Measurements from ENCODE around the gene CALML6.

DNA sequence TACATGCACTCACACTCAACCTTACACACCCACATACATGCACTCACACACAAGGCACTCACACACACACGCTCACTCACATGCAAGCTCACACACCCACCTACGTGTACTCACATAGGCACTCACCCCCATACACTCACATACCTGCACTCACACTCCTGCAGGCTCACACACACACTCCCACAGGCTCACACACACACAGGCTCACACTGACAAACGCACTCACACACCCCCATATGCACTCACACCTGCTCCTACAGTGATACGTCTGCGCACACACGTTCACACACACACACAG lies 23.2 kb downstream of the CALML6 start:
- TF ChIP-seq, protein P1, sequence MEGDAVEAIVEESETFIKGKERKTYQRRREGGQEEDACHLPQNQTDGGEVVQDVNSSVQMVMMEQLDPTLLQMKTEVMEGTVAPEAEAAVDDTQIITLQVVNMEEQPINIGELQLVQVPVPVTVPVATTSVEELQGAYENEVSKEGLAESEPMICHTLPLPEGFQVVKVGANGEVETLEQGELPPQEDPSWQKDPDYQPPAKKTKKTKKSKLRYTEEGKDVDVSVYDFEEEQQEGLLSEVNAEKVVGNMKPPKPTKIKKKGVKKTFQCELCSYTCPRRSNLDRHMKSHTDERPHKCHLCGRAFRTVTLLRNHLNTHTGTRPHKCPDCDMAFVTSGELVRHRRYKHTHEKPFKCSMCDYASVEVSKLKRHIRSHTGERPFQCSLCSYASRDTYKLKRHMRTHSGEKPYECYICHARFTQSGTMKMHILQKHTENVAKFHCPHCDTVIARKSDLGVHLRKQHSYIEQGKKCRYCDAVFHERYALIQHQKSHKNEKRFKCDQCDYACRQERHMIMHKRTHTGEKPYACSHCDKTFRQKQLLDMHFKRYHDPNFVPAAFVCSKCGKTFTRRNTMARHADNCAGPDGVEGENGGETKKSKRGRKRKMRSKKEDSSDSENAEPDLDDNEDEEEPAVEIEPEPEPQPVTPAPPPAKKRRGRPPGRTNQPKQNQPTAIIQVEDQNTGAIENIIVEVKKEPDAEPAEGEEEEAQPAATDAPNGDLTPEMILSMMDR (IDR thresholded peaks at IDR 0.05) = no peak
- no peak for TF ChIP-seq EZH2 (IDR thresholded peaks at IDR 0.05)

Data from neural progenitor cell (in vitro differentiated cells).